Astrocyte of the cerebellum (primary cell): ENCODE results near the gene SLC10A6.

Experiments
- DNase-seq: peaks from one replicate; pipeline ENCODE4 v3.0.0-alpha.2; 2011; ENCODE audit warnings: low read depth
- H3K4me3 ChIP-seq: 2 replicates; pipeline ENCODE4 v1.5.1; 2011; ENCODE audit warnings: mild to moderate bottlenecking, low read depth, low read length, moderate library complexity
- in situ Hi-C: cut with HindIII; loops from 2 replicates; pipeline ENCODE4 v1.10.0; 2017; ENCODE audit warnings: low sequenced_read_pairs
- TF ChIP-seq, protein P1 (sequence below): IDR thresholded peaks from 2 replicates; pipeline ENCODE4 v1.5.1; 2012; ENCODE audit warnings: low read length, low read depth, moderate library complexity, mild to moderate bottlenecking; ENCODE audit errors: missing control alignments

Gene SLC10A6

GRCh38 chr4:86872135-86872534 lies 23.0 kb upstream of the SLC10A6 start:
- in situ Hi-C loops, result no loop called here
- DNase-seq, result no peak
- no peak overlapping the region for H3K4me3 ChIP-seq

DNA sequence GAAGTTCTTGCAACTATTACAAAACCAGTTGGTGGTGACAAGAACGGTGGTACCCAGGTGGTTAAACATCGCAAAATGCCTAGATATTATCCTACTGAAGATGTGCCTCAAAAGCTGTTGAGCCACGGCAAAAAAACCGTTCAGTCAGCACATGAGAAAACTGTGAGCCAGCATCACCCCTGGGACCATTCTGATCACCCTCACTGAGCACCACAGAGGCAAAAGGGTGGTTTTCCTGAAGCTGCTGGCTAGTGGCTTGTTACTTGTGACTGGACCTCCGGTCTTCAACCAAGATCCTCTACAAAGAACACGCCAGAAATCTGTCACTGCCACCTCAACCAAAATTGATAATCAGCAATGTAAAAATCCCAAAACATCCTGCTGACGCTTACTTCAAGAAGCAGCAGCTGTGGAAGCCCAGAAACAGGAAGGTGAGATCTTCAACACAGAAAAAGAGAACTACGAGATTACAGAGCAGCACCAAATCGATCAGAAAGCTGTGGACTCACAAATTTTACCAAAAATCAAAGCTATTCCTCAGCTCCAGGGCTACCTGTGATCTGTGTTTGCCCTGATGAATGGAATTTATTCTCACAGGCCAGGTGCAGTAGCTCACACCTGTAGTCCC lies 21.4 kb upstream of the SLC10A6 start:
- DNase-seq, result no peak
- TF ChIP-seq, protein P1, sequence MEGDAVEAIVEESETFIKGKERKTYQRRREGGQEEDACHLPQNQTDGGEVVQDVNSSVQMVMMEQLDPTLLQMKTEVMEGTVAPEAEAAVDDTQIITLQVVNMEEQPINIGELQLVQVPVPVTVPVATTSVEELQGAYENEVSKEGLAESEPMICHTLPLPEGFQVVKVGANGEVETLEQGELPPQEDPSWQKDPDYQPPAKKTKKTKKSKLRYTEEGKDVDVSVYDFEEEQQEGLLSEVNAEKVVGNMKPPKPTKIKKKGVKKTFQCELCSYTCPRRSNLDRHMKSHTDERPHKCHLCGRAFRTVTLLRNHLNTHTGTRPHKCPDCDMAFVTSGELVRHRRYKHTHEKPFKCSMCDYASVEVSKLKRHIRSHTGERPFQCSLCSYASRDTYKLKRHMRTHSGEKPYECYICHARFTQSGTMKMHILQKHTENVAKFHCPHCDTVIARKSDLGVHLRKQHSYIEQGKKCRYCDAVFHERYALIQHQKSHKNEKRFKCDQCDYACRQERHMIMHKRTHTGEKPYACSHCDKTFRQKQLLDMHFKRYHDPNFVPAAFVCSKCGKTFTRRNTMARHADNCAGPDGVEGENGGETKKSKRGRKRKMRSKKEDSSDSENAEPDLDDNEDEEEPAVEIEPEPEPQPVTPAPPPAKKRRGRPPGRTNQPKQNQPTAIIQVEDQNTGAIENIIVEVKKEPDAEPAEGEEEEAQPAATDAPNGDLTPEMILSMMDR, result no peak
- in situ Hi-C loops, result no loop called here
- no peak overlapping the region for H3K4me3 ChIP-seq

More at GRCh38 chr4:86872135-86872534, 23.0 kb upstream of the SLC10A6 start:
- TF ChIP-seq, protein P1, result no peak

- in situ Hi-C loops, result no loop called here
- TF ChIP-seq, protein P1, result no peak
These were observed 8.3 kb upstream of the SLC10A6 start for GRCh38 chr4:86857341-86858052.

GRCh38 chr4:86856896-86857295 lies 7.7 kb upstream of the SLC10A6 start:
- in situ Hi-C loops, result no loop called here
- TF ChIP-seq, protein P1, result no peak
- no peak overlapping the region for H3K4me3 ChIP-seq
- DNase-seq, result no peak

More at GRCh38 chr4:86857341-86858052, 8.3 kb upstream of the SLC10A6 start:
- H3K4me3 ChIP-seq, result no peak overlapping the region
- no peak for DNase-seq

DNA sequence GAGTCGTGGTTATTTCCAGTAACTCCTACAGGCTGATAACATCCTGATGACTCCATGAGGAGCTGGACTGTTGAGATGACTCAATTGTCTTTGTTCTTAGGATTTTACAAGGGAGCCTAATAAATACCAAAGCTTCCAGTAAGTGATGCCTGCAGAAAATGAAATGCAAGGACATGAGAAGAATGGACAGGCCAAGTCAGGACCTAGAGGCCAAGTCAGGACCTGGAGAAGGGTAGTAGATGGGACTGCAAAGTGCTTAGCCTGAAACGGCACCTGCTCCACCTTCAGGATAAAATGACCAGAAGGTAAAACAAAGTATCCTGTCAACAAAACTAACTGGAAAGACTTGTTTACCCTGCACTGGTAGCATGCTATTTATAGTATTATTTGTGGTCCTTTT lies 6.4 kb upstream of the SLC10A6 start:
- no peak for DNase-seq
- TF ChIP-seq, protein P1, result no peak
- in situ Hi-C loops, result no loop called here
- H3K4me3 ChIP-seq, result no peak overlapping the region

GRCh38 chr4:86853209-86853608 lies 4.0 kb upstream of the SLC10A6 start:
- no peak overlapping the region for H3K4me3 ChIP-seq
- in situ Hi-C loops, result no loop called here
- DNase-seq, result no peak
- TF ChIP-seq, protein P1, result no peak
